ENCODE data around the gene UFD1. TPM values are rescaled to one million over a fixed set of nuclear protein-coding genes. Genes with fewer than 3 reads are reported as not detected.

UFD1 gene
- total RNA-seq, 2 experiments from 2014 or later = 65.0 to 78.0 TPM

DNA sequence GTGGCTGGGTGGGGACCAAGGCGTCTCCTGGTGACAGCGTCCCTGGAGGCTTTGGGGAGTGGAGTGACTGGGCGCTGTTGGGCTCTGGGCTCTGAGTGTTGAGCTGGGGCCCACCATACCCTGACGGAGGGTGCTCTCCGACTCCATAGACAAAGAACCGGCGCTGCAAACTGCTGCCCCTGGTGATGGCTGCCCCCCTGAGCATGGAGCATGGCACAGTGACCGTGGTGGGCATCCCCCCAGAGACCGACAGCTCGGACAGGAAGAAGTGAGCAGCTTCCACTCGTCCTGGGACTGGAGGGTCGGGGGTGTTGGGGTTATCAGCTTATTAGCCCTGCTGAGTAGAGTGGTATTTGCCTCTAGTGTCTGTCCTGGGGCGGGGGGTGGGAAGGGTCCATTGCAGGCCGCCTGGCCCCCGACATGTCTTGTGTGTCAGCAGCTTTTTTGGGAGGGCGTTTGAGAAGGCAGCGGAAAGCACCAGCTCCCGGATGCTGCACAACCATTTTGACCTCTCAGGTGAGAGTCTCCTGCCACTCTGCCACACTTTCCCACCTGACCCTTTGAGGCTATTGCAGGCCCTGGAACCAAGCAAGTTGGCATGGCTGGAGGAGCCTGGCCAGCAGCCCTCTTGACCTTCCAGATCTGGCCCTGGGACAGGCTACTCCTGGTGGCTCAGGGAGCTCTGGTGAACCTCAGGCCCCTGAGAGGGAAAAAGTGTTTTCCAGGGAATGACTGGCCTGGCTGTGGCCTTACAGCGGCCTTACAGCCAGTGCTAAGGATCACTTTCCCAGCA lies 37.6 kb upstream of the UFD1 start:
- H3K27me3 Mint-ChIP-seq = no peaks in the 10 kb centered on the region
- TF ChIP-seq, protein P1, sequence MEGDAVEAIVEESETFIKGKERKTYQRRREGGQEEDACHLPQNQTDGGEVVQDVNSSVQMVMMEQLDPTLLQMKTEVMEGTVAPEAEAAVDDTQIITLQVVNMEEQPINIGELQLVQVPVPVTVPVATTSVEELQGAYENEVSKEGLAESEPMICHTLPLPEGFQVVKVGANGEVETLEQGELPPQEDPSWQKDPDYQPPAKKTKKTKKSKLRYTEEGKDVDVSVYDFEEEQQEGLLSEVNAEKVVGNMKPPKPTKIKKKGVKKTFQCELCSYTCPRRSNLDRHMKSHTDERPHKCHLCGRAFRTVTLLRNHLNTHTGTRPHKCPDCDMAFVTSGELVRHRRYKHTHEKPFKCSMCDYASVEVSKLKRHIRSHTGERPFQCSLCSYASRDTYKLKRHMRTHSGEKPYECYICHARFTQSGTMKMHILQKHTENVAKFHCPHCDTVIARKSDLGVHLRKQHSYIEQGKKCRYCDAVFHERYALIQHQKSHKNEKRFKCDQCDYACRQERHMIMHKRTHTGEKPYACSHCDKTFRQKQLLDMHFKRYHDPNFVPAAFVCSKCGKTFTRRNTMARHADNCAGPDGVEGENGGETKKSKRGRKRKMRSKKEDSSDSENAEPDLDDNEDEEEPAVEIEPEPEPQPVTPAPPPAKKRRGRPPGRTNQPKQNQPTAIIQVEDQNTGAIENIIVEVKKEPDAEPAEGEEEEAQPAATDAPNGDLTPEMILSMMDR (IDR thresholded peaks at IDR 0.05) = no peak
- ATAC-seq (no peak), DNase-seq (no peak)
- peaks cover 62% of the 10 kb centered on the region for H3K36me3 Mint-ChIP-seq (ENCODE audit: low read depth)
- peaks cover 4% of the 10 kb centered on the region for H3K9me3 Mint-ChIP-seq
- no peak overlapping the region for H3K4me3 Mint-ChIP-seq
- H3K4me1 Mint-ChIP-seq (ENCODE audit: low read depth) = no peaks in the 10 kb centered on the region
- intact Hi-C loops (cut with micrococcal nuclease) = no loop called here
- CTCF ChIA-PET = interaction anchor here (1.4 kb wide), 1 partner anchor 114 kb away, joined by 5 read pairs; no protein-coding TSS in a partner anchor
- POLR2A ChIA-PET = interaction anchor here (1.1 kb wide), 1 partner anchor 194 kb away, joined by 3 read pairs; no protein-coding TSS in a partner anchor
- H3K27ac Mint-ChIP-seq = no peak overlapping the region

DNA sequence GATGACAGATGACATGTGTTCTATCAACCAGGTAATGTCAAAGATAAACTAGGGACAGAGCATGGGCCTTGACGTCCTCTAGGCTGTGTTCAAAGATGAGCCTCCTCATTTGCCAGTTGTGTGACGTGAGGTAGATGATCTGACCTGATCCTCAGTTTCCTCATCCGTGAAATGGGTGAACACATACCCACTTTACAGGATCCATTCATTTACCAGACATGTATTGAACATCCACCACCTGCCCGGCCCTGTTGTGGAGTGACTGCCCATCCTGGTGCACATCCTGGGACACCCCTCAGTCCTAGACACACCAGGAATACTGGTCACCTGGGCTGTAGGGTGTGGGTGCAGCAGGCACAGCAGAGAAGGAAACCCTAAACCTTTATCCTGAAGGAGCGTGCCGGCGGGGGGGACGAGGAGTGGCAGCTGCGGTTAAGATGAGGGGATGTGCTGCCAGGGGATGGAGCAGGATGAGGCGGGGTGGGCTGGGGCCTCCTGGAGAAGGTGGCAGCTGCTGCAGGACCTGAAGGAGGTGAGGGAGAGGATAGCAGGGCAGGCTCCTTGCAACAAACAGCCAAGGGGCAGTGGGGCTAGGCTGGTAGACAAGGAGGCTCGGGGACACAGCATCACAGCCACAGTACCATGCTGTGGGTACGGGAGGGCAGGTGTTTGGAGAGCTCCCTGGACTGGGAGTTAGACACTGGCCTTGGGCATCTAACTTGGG lies 36.8 kb upstream of the UFD1 start:
- Mint-ChIP-seq H3K4me3 (no peak overlapping the region), H3K27ac (no peak overlapping the region), H3K4me1 (ENCODE audit: low read depth) (no peaks in the 10 kb centered on the region), H3K9me3 (peaks cover 4% of the 10 kb centered on the region), H3K36me3 (ENCODE audit: low read depth) (peaks cover 69% of the 10 kb centered on the region), H3K27me3 (no peaks in the 10 kb centered on the region)
- CTCF ChIA-PET = interaction anchor here (1.4 kb wide), 1 partner anchor 114 kb away, joined by 5 read pairs; no protein-coding TSS in a partner anchor
- DNase-seq (no peak), ATAC-seq (no peak)
- intact Hi-C loops (cut with micrococcal nuclease) = no loop called here
- TF ChIP-seq, protein P1 (IDR thresholded peaks at IDR 0.05) = no peak
- POLR2A ChIA-PET = interaction anchor here (1.1 kb wide), 1 partner anchor 194 kb away, joined by 3 read pairs; no protein-coding TSS in a partner anchor

DNA sequence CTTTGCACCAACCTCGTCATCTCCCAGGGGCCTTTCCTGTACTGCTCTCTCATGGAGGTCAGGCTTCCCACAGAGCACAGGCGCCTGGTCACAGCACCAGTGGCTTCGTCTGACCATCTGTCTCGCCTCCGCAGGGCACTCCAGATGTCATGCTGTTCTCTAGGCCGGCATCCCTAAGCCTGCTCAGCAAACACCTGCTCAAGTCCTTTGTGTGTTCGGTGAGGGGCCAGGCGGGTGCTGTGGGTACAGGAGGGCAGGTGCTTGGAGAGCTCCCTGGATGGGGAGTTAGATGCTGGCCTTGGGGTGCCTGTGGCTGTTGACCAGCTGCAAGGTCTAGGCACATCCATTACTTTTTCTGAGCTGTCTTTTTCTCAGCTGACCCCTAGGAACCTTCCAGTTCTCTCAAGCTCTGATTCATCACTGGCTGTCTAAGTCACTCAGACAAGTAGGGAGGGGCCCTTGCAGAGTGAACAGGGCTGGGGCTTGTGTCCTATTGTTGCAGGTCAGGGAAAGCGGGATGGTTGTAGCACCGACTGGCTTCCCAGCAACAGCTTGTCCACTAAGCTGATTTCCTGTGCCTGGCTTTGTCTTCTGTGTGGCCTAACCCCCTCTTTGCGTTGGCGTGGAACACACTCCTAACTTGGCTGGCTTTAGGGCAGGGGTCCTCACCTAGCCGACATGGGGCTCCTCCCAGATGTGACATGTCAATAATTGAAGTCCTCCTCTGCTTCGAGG lies 36.0 kb upstream of the UFD1 start:
- TF ChIP-seq, protein P1 (IDR thresholded peaks at IDR 0.05) = no peak
- H3K4me3 Mint-ChIP-seq = no peak overlapping the region
- CTCF ChIA-PET = no interaction called here
- H3K4me1 Mint-ChIP-seq (ENCODE audit: low read depth) = no peaks in the 10 kb centered on the region
- peaks cover 4% of the 10 kb centered on the region for H3K9me3 Mint-ChIP-seq
- ATAC-seq (no peak), DNase-seq (no peak)
- peaks cover 68% of the 10 kb centered on the region for H3K36me3 Mint-ChIP-seq (ENCODE audit: low read depth)
- H3K27me3 Mint-ChIP-seq = no peaks in the 10 kb centered on the region
- H3K27ac Mint-ChIP-seq = no peak overlapping the region
- intact Hi-C loops (cut with micrococcal nuclease) = no loop called here
- POLR2A ChIA-PET = no interaction called here

GRCh38 chr22:19513823-19514222 lies 34.8 kb upstream of the UFD1 start:
- POLR2A ChIA-PET = no interaction called here
- peaks cover 4% of the 10 kb centered on the region for H3K9me3 Mint-ChIP-seq
- intact Hi-C loops (cut with micrococcal nuclease) = no loop called here
- H3K4me1 Mint-ChIP-seq (ENCODE audit: low read depth) = no peaks in the 10 kb centered on the region
- TF ChIP-seq, protein P1 (IDR thresholded peaks at IDR 0.05) = no peak
- ATAC-seq = no peak
- DNase-seq = no peak
- no peak overlapping the region for H3K4me3 Mint-ChIP-seq
- CTCF ChIA-PET = no interaction called here
- H3K27ac Mint-ChIP-seq = no peak overlapping the region
- H3K27me3 Mint-ChIP-seq = no peaks in the 10 kb centered on the region
- peaks cover 72% of the 10 kb centered on the region for H3K36me3 Mint-ChIP-seq (ENCODE audit: low read depth)

Data from activated CD8-positive, alpha-beta T cell treated with anti-CD3 and anti-CD28 coated beads for 36 hours (primary cell).